NCI-H146 treated with DMSO at 0.1 percent for 48 hours (cell line): Measurements from ENCODE around the gene AKT2.
"Not testable (repeated sequence)": the region's sequence is repeated elsewhere in the genome, so short reads cannot be mapped to it uniquely, and the experiment has no call there.

Source experiments
- DNase-seq: peaks from one replicate; lab custom pipeline; 2025; ENCODE audit not compliant: unreplicated experiment; lab: John Stamatoyannopoulos, UW

AKT2 gene

GRCh38 chr19:40284501-40285352, at the start of gene AKT2:
Gene AKT2, minus strand, starts transcription at chr19:40285345. Its CDS starts 20,078 bp downstream, at chr19:40265267.
- DNase-seq: peak; percentile 64

- not testable (repeated sequence) for DNase-seq
Observed at GRCh38 chr19:40333083-40333482, 47.9 kb upstream of the AKT2 start.

- no peak for DNase-seq
Observed at GRCh38 chr19:40332669-40333068, 47.5 kb upstream of the AKT2 start.

GRCh38 chr19:40331052-40331451, 45.9 kb upstream of the AKT2 start:
- DNase-seq: no peak

- no peak for DNase-seq
Observed at GRCh38 chr19:40326201-40326600, 41.1 kb upstream of the AKT2 start.

GRCh38 chr19:40323705-40324104, 38.6 kb upstream of the AKT2 start:
- DNase-seq: no peak

GRCh38 chr19:40322951-40323615, 37.9 kb upstream of the AKT2 start:
- DNase-seq: no peak

- no peak for DNase-seq
Observed at GRCh38 chr19:40322271-40322610, 37.1 kb upstream of the AKT2 start.

GRCh38 chr19:40321566-40322270, 36.6 kb upstream of the AKT2 start:
- DNase-seq: no peak

- no peak for DNase-seq
Observed at GRCh38 chr19:40321076-40321475, 35.9 kb upstream of the AKT2 start.

- no peak for DNase-seq
Observed at GRCh38 chr19:40320558-40320935, 35.4 kb upstream of the AKT2 start.

- no peak for DNase-seq
Observed at GRCh38 chr19:40317338-40317737, 32.2 kb upstream of the AKT2 start.

- DNase-seq: no peak
Observed at GRCh38 chr19:40315812-40316470, 30.8 kb upstream of the AKT2 start.

- no peak for DNase-seq
Observed at GRCh38 chr19:40314656-40315055, 29.5 kb upstream of the AKT2 start.

- DNase-seq: no peak
Observed at GRCh38 chr19:40313229-40313983, 28.3 kb upstream of the AKT2 start.

- DNase-seq: no peak
Observed at GRCh38 chr19:40312533-40312932, 27.4 kb upstream of the AKT2 start.

GRCh38 chr19:40309666-40310065, 24.5 kb upstream of the AKT2 start:
- DNase-seq: no peak

GRCh38 chr19:40305403-40305802, 20.3 kb upstream of the AKT2 start:
- peak; percentile 30 for DNase-seq

GRCh38 chr19:40304306-40304705, 19.2 kb upstream of the AKT2 start:
- no peak for DNase-seq

- DNase-seq: no peak
Observed at GRCh38 chr19:40303765-40304164, 18.6 kb upstream of the AKT2 start.
